Gastroesophageal sphincter (tissue), 4 donors: ENCODE data around the gene COL11A1. TPM values are rescaled to one million over a fixed set of nuclear protein-coding genes. Genes with fewer than 3 reads are reported as not detected.

ENCODE experiments used
- ATAC-seq: fragments of 150-250 bp; one replicate; pipeline ENCODE4 v1.9.1; 2016; ENCODE audit warnings: mild to moderate bottlenecking, moderate library complexity
- H3K27ac ChIP-seq, 4 donors: fragments of 200-600 bp; sonication (generic) in 3 of 4; 1 replicate in 3 of 4; 2 replicates in 1 of 4; pipeline ENCODE4 v1.5.1; 2016 to 2019
- H3K27me3 ChIP-seq: fragments of 200-600 bp; sonication (generic); one replicate; pipeline ENCODE4 v1.5.1; 2019
- H3K36me3 ChIP-seq, 2 donors: fragments of 200-600 bp; sonication (generic); one replicate each; pipeline ENCODE4 v1.5.1; 2019; ENCODE audit warnings: control low read depth in 1 of 2
- H3K4me1 ChIP-seq, 3 donors: fragments of 200-600 bp; sonication (generic); 1 replicate in 2 of 3; 2 replicates in 1 of 3; pipeline ENCODE4 v1.5.1; 2016 to 2019; ENCODE audit warnings: control low read depth in 2 of 3
- H3K4me3 ChIP-seq, 2 donors: fragments of 200-600 bp; sonication (generic); one replicate each; pipeline ENCODE4 v1.5.1; 2019; ENCODE audit warnings: mild to moderate bottlenecking in 1 of 2, moderate library complexity in 1 of 2
- H3K9me3 ChIP-seq, 3 donors: fragments of 200-600 bp; sonication (generic); one replicate each; pipeline ENCODE4 v1.5.1; 2017 to 2019; ENCODE audit warnings: control low read depth in 2 of 3
- CTCF ChIP-seq, 4 experiments: fragments of 200-600 bp in 2 of 4; fragments of 450-650 bp in 2 of 4; sonication (generic) in 1 of 4; IDR thresholded peaks; one replicate each; pipeline ENCODE4 v1.5.1; 2017 to 2019; ENCODE audit warnings: antibody characterized with exemption in 4 of 4, mild to moderate bottlenecking in 2 of 4, moderate library complexity in 2 of 4
- EP300 ChIP-seq: sonication (generic); formaldehyde crosslinking; IDR thresholded peaks from one replicate; pipeline ENCODE4 v1.6.1; 2017; ENCODE audit warnings: antibody characterized with exemption, mild to moderate bottlenecking
- POLR2A ChIP-seq, 2 donors: fragments of 450-650 bp; IDR thresholded peaks; one replicate each; pipeline ENCODE4 v1.6.1; 2017; ENCODE audit warnings: antibody characterized with exemption in 2 of 2, mild to moderate bottlenecking in 2 of 2, moderate library complexity in 1 of 2
- POLR2AphosphoS5 ChIP-seq: sonication (generic); formaldehyde crosslinking; IDR thresholded peaks from one replicate; pipeline ENCODE4 v1.6.1; 2017; ENCODE audit warnings: antibody characterized with exemption
- WGBS, 2 donors: methylation state at CpG; one replicate each; pipeline ENCODE4 v1.1.5; 2018; ENCODE audit warnings: low coverage in 1 of 2; 5-methylcytosine and 5-hydroxymethylcytosine counted together
- total RNA-seq, 4 donors: library from RNA; depleted of rRNA; stranded (reverse); fragments of >200 nt; gene quantifications; one replicate each; pipeline ENCODE4 v1.1.0, GENCODE V29; 2016

The COL11A1 gene
- total RNA-seq, result under 1 TPM in 1 of 4 donors, not detected in 3; 0.19 TPM

- Histone ChIP-seq H3K4me3 (peak within 1 kb of the TSS; percentile 14 to 47), H3K27me3 (peaks cover 3% of the 10 kb centered on the region), H3K36me3 (no peaks in the 10 kb centered on the region), H3K9me3 (no peaks in the 10 kb centered on the region), H3K27ac (no peak within 1 kb of the TSS), H3K4me1 (peaks cover 0 to 25% (median 6%) of the 10 kb centered on the region in 3 donors)
- ATAC-seq, result peak; percentile 31
- TF ChIP-seq POLR2A (IDR thresholded peaks at IDR 0.05), result no peak
- TF ChIP-seq POLR2AphosphoS5, result no peak
- no peak for TF ChIP-seq EP300
- WGBS, 2 donors, result 12 to 13% methylated on average over 12 to 16 of the region's 34 CpGs
Observed at GRCh38 chr1:103108376-103109150, at the start of gene COL11A1. Gene COL11A1 (minus strand): TSS chr1:103108522. CDS start chr1:103108178, 344 bp downstream.

DNA sequence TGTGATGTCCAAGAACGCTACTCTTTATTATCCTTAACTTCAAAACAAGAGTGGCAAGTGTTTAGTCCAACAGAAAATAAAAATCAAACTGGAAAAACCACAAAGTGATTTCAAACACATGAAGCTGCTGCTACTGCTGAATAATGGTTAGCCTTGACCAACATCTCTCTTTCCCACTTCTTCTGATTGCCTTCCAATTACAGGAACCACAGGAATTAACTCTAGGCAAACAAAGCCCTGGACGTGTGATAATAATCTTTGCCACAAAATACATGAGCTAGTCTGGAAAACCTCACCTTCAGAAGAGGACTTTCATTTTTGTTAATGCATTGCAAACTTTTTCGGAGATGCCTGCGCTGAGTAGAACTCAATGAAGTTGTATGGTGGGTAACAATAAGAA is 48.6 kb upstream of the COL11A1 start:
- no peak for ATAC-seq
- no peak for TF ChIP-seq POLR2A (IDR thresholded peaks at IDR 0.05)
- no peak for TF ChIP-seq POLR2AphosphoS5
- no peak for TF ChIP-seq CTCF (IDR thresholded peaks at IDR 0.05)
- TF ChIP-seq EP300, result no peak
- Histone ChIP-seq H3K9me3 (no peaks in the 10 kb centered on the region), H3K27ac (no peak overlapping the region), H3K4me1 (no peaks in the 10 kb centered on the region), H3K36me3 (no peaks in the 10 kb centered on the region), H3K4me3 (no peak overlapping the region), H3K27me3 (no peaks in the 10 kb centered on the region)
- 40 to 66% methylated on average over 4 of the region's 4 CpGs for WGBS, 2 donors

GRCh38 chr1:103146166-103146565 is 37.8 kb upstream of the COL11A1 start:
- ATAC-seq, result no peak
- Histone ChIP-seq H3K4me1 (no peaks in the 10 kb centered on the region), H3K9me3 (no peaks in the 10 kb centered on the region), H3K27me3 (no peaks in the 10 kb centered on the region), H3K4me3 (no peak overlapping the region), H3K36me3 (no peaks in the 10 kb centered on the region), H3K27ac (no peak overlapping the region)
- TF ChIP-seq CTCF (IDR thresholded peaks at IDR 0.05) (no peak), POLR2AphosphoS5 (no peak), EP300 (no peak), POLR2A (IDR thresholded peaks at IDR 0.05) (no peak)

DNA sequence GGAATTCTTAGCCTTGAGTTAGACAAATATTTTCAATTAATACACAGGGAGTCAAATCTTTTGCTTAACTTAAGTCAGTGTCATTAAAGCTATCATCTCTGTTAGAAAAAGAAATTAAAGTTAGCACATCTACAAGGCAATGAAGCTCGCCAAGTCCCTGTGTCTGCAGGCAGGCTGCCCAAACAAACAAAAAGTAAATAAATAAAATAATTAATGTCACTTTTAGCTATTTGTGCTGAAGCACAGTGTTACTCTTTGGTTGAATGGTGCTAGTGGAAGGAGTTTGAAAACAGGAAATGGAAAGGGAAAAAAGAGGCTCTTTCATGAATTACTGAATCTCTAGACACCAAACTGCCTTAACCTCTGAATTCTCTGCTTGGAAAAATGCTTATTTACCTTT is 37.1 kb upstream of the COL11A1 start:
- TF ChIP-seq POLR2A (IDR thresholded peaks at IDR 0.05) (no peak), POLR2AphosphoS5 (no peak), CTCF (IDR thresholded peaks at IDR 0.05) (no peak), EP300 (no peak)
- Histone ChIP-seq H3K9me3 (no peaks in the 10 kb centered on the region), H3K36me3 (no peaks in the 10 kb centered on the region), H3K4me3 (no peak overlapping the region), H3K4me1 (no peaks in the 10 kb centered on the region), H3K27ac (no peak overlapping the region), H3K27me3 (no peaks in the 10 kb centered on the region)
- no peak for ATAC-seq
- WGBS, 2 donors, result 67 to 75% methylated on average over 1 of the region's 1 CpG

- Histone ChIP-seq H3K4me3 (no peak overlapping the region), H3K9me3 (no peaks in the 10 kb centered on the region), H3K4me1 (no peaks in the 10 kb centered on the region), H3K27me3 (no peaks in the 10 kb centered on the region), H3K36me3 (no peaks in the 10 kb centered on the region), H3K27ac (no peak overlapping the region)
- TF ChIP-seq CTCF (IDR thresholded peaks at IDR 0.05) (no peak), POLR2AphosphoS5 (no peak), POLR2A (IDR thresholded peaks at IDR 0.05) (no peak), EP300 (no peak)
- 65 to 86% methylated on average over 2 of the region's 2 CpGs for WGBS, 2 donors
- ATAC-seq, result no peak
Observed at GRCh38 chr1:103144681-103145080, 36.4 kb upstream of the COL11A1 start.
